ENCODE results near the gene NCKIPSD. TPM values are rescaled to one million over a fixed set of nuclear protein-coding genes. Genes with fewer than 3 reads are reported as not detected.
"Not testable (repeated sequence)": the region's sequence is repeated elsewhere in the genome, so short reads cannot be mapped to it uniquely, and the experiment has no call there.

NCKIPSD gene
- polyA plus RNA-seq (2014; cell fraction: cytosol; rRNA removed), result 22.7 and 24.0 TPM in 2 replicates
- polyA plus RNA-seq (2014; cell fraction: nucleus; rRNA removed), result 52.4 and 62.8 TPM in 2 replicates

DNA sequence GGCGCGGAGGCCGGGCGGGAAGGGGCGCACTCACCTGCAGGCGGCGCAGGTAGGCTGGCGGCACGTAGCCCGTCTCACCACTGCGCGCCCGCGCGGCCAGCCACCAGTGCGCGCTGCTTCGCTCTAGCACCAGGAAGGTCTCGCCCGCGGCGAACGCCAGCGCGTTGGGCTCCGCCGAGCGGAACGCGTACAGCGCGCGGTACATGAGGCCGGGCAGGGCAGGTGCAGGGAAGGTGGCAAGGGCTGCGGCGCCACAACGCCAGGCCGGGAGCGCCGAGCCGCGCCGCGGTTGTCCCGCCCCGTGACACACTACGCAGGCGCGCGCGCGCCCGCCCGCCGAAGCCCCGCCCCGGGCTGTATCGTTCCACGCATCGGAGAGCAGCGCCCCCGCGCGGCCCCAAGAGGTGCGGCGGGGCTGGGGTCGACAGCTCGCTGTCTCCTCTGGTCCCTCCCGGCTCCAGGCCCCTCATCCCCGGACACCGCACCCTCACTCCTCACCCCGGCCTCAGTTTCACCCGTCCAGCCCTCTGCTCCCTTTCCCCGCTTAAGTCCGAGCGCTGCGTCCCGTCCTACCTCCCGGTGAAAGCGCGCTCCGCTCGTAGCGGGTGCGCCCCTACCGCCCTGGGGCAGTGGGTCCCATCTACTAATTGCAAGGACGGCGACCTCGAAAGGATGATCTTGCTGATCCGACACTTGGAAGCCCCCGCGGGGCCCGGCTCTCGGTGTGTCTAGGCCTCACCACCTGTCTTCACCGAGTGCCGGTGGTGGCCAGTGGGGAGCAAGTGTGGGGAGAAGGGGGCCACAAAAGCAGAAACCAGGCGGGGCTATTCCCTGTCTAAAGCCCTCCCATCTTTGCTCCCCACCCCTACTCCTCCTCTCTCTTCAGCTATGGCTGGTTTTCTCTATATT, at the start of gene NCKIPSD:
Gene NCKIPSD (minus strand): TSS at position 313 of the 909 bp plus-strand sequence. CDS start 108 bp downstream, at position 205.
- peak; percentile 79 for DNase-seq (ENCODE audit: low spot score)

DNA sequence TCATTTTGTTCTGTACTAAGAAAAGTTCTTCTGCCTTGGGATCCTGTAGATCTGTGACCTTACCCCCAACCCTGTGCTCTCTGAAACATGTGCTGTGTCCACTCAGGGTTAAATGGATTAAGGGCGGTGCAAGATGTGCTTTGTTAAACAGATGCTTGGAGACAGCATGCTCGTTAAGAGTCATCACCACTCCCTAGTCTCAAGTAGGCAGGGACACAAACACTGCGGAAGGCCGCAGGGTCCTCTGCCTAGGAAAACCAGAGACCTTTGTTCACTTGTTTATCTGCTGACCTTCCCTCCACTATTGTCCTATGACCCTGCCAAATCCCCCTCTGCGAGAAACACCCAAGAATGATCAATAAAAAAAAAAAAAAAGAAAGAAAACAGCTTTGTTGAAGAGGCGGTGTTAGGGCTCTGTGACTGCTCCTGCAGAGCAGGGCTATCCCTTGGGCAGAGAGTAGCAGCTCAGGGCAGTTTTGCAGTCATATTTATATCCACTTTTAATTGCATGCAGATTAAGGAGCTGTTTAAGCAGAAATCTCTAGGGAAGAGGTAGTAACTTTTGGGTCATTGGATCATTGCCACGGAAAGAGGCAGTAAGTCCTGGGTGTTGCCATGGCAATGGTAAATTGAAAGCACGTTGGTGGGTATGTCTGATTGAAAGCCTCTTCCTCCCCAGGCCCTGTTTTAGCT, 49.5 kb upstream of the NCKIPSD start:
- DNase-seq (ENCODE audit: low spot score), result peak; percentile 32

DNA sequence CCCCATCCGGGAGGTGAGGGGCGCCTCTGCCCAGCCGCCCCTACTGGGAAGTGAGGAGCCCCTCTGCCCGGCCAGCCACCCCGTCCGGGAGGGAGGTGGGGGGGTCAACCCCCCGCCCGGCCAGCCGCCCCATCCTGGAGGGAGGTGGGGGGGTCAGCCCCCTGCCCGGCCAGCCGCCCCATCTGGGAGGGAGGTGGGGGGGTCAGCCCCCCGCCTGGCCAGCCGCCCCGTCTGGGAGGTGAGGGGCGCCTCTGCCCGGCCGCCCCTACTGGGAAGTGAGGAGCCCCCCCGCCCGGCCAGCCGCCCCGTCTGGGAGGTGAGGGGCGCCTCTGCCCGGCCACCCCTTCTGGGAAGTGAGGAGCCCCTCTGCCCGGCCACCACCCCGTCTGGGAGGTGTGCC, 48.8 kb upstream of the NCKIPSD start:
- not testable (repeated sequence) for DNase-seq (ENCODE audit: low spot score)

DNA sequence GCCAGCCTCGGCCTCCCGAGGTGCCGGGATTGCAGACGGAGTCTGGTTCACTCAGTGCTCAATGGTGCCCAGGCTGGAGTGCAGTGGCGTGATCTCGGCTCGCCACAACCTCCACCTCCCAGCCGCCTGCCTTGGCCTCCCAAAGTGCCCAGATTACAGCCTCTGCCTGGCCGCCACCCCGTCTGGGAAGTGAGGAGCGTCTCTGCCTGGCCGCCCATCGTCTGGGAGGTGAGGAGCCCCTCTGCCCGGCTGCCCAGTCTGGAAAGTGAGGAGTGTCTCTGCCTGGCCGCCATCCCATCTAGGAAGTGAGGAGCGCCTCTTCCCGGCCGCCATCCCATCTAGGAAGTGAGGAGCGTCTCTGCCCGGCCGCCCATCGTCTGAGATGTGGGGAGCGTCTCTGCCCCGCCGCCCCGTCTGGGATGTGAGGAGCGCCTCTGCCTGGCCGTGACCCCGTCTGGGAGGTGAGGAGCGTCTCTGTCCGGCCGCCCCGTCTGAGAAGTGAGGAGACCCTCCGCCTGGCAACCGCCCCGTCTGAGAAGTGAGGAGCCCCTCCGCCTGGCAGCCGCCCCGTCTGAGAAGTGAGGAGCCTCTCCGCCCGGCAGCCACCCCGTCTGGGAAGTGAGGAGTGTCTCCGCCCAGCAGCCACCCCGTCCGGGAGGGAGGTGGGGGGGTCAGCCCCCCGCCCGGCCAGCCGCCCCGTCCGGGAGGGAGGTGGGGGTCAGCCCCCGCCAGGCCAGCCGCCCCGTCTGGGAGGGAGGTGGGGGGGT, 48.2 kb upstream of the NCKIPSD start:
- DNase-seq (ENCODE audit: low spot score), result not testable (repeated sequence)

DNA sequence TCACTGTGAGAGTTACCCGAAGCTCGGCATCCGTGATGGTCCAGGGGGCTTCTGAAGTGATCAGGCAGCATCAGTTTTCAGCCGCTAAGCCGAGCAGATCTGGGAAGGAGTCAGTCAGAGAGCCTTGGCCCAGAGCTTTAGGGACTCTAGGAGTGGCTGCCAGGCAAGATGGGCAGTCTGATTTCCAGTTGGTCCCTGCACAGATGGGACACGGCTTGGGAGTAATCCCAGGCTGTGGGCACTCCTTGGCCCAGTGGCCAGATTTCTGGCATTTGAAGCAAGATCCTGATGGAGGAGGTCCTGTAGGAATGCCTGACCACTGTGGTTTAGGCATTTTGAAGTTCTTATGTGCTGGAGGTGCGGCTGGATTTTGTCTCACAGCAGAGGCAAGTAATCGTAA, 41.8 kb upstream of the NCKIPSD start:
- DNase-seq (ENCODE audit: low spot score), result no peak

DNA sequence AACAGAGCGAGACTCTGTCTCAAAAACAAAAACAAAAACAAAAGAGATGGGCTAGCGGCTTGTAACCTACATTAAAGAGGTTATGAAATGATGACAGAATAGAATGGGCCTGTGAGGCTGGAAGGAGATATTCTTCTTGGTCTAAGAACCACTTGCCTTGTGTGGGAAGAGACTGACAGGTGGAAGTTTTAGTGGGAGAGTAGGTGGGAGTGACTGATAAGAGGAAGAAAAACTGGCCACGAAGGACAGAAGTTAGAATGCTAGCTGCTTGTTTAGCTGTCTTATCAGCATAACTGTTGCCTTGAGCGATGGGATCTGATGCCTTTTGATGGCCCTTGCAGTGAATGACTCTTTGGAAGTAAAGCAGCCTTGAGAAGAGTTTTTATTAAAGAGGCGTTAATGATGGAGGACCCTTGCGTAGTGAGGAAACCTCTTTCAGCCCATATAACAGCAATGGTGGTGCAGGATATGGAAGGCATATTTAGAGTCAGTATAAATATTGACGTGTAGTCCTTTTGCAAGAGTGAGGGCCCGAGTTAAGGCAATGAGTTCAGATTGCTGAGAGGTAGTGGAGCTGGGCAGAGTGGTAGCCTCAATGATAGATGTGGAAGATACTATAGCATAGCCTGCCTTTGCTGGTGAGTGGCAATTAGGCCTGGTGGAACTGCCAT, 39.6 kb upstream of the NCKIPSD start:
- DNase-seq (ENCODE audit: low spot score), result not testable (repeated sequence)

DNA sequence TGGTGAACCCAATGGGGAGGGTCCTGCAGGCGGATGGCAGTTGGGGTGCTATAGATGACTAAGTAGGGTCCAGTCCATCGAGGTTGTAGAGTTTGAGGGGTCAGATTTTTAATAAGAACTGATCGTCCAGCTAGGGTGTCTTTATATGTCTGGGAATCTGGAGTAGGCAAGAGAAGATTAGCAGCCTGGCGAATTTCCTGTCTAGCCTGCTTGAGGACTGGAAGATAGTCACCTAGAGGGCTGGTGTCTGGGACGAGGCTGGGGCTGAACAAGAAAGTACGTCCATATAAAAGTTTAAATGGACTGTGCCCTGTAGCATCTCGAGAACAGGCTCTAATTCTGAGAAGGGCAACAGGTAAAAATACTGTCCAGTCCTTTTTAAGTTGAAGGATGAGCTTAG, 38.0 kb upstream of the NCKIPSD start:
- DNase-seq (ENCODE audit: low spot score), result no peak

DNA sequence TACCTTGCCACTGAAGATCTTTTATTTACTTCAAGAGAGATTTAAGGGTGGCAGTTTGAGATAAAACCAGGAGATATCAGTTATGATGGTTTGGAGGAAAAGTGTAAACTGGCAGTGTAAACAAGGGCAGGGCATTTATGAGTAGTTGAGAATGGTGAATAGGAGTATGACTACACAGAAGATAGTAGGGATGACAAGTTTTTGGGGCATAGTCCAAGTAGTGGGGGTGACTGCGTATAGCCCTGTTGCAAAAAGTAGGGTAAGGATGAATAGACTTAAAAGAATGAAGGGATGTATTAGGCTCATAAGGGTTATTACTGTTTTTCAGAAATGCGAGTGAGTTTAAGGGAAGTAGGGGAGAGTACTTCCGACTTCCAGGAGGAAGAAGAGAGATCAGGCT, 37.6 kb upstream of the NCKIPSD start:
- DNase-seq (ENCODE audit: low spot score), result not testable (repeated sequence)

DNA sequence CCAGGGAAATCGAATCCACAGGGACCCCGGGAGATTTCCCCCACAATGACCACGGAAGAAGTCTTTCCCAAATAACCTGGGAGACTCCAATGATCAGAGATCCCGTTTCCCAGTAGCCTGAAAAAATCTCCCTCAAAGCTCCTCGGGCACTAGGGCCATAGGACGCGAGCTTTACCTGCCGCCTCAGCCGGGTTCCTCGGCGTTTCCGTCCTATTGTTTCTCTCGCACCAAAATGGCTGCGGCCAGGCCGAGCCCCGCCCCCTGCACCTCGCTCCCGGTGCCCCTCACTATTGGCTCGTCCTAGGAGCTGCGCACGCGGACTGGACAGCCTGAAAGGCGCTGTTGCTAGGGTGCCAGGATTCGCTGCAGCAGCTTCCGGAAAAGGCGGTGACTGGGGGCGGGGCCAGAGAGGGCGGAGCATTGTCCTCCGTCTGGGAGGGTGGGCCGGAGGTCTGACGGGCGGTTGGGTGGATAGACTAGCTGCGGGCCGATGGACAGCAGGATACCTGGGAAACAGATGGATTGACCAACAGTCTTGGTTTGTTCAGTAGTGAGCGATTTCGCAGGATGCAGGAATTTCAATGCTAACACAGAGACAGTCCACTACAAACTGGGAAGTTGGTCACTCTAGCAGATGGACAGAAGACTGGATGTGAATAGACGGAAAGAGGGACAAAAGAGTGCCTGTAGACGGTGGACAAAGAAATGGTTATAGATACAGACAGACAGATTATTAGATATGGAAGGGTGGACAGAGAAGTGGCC, 31.4 kb upstream of the NCKIPSD start, which contains the start of gene IP6K2:
Gene IP6K2 (minus strand): TSS at position 240 of the 765 bp plus-strand sequence. CDS start 21,930 bp downstream, outside the sequence.
- peak; percentile 97 for DNase-seq (ENCODE audit: low spot score)

DNA sequence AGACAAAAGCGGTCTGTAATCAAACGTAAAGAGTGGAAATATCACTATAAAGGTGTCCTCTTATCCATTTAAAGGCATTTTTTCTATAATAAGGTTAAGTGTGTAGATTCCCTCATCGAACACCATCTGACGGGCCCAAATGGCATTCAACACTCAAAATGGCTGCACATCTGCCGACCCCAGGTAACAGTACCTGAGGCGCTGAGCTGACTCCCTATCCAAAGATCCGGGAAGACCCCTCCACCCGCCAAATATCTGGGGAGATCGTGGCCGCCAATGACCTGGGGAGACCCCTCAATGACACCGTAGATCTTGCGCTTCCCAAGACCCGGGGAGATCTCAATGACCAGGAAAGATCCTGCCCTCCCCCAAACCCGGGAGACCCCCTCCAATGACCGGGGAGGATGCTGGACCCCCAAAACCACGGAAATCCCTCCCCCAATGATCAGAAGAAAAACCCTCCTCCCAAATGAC, 30.8 kb upstream of the NCKIPSD start:
- DNase-seq (ENCODE audit: low spot score), result peak; percentile 26

DNA sequence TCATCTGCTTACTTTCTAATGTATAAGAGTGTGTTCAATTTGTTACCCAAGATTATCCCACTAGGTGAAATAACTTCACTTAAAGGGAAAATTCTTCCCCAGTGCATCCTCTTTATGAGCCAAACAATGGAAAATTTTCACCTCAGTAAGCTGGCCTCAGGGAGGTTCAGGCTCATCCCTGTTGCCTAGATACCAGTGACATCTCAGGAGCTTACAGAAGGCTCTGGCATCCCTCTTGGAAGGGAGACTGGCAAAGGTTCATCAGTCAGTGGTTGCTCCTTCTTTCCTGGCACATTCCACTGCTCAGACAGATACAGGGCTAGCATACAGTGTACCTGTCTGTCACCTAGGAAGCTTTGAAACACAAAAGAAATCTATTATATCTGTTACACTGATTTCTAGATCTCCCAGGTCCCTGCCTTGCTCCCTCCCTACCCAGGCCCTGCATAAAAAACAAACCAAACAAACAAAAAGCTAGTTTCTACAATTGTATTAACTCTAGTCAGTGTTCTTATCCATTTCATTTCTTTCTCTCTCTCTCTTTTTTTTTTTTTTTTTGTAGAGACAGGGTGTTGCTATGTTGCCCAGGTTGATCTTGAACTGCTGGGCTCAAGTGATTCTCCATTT, 29.6 kb upstream of the NCKIPSD start:
- no peak for DNase-seq (ENCODE audit: low spot score)

DNA sequence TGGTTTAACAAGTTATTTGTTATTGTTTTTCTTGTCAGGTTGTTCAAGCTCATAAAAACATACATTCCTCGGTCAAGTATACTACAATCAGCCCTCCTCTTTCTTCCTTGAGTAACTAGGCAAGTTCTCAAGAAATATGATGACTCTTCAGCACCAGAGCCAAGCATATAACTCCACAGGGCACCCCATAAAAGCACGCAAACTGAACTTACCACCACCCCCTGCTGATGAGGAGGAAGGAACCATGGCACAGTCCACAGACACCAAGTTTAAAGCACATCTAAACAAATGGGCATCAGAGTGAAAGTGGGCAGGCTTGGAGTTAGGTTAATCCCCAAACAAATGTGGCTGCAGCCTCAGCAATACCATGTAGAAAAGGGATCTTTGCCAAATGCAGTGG, 26.0 kb upstream of the NCKIPSD start:
- no peak for DNase-seq (ENCODE audit: low spot score)

DNA sequence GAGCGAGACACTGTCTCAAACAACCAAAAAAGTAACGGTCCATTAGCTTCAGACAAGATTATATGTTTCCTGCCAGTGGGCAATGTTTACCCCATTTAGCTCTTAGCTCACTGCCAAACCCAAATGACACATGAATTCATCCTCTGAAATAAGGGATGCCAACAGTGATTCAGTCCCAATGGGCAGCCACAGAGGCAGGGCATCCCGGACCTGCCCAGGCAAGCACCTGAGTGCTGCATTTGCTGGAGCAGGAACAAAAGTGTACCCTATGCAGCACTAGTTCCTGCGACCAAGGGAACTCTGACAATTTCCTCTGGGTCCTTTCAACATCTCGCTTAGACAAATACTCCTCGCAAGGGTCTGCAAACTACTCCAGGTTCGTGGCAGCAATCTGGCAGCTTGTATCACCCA, 23.3 kb upstream of the NCKIPSD start:
- no peak for DNase-seq (ENCODE audit: low spot score)

DNA sequence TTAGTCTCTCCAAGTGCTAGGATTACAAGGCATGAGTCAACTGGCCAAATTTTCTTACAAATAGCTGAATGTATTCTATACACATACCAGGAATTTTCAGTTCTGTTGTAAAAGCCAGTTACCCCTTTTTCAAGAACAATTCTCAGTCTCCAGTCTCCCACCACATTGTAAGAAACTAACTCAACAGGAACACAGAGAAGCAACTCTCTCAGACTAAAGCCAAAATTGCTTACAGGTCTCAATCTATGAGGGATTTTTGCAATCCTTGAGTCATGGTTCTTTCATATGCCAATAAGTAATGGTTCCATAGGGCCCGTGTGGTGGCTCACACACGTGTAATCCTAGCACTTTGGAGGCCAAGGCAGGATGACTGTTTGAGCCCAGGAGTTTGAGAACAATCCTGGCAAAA, 22.8 kb upstream of the NCKIPSD start:
- no peak for DNase-seq (ENCODE audit: low spot score)

DNA sequence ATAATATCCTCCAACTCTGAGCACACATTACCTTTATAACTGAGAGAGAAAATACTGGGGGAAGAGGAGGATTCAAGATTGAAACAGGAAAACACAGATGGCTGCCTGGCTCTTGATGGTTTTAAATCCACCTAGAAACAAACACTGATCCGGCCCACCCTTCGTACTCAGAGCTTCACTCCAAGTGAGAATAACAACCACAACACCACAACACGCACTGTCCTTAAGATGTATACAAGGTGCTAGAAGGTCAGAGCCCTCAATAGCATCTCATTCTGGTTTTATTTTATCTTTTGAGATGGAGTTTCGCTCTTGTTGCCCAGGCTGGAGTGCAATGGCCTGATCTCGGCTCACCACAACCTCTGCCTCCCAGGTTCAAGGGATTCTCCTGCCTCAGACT, 21.4 kb upstream of the NCKIPSD start:
- no peak for DNase-seq (ENCODE audit: low spot score)

DNA sequence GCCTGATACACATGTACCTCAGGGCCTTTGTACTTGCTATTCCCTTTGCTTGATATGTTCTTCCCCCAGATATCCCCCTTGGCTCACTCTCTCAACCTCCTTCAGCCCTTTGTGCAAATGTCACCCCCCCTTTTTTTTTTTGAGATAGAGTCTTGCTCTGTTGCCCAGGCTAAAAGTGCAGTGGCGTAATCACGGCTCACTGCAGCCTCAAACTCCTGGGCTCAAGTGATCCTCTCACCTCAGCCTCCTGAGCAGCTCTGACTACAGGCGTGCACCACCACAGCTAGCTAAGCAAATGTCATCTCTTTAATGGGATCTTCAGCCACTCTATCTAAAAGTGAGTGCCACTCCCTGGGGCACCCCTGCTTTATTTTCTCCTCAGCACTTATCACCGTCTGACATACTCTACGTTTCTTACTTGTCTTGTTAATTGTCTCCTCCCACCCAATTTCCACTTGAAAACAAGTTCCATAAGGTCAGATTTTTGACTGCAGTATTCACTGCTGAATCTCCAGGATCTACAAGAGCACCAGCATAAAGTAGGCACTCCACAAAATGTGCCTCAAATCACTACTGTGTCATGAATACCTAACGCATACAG, 16.7 kb upstream of the NCKIPSD start:
- DNase-seq (ENCODE audit: low spot score), result no peak

DNA sequence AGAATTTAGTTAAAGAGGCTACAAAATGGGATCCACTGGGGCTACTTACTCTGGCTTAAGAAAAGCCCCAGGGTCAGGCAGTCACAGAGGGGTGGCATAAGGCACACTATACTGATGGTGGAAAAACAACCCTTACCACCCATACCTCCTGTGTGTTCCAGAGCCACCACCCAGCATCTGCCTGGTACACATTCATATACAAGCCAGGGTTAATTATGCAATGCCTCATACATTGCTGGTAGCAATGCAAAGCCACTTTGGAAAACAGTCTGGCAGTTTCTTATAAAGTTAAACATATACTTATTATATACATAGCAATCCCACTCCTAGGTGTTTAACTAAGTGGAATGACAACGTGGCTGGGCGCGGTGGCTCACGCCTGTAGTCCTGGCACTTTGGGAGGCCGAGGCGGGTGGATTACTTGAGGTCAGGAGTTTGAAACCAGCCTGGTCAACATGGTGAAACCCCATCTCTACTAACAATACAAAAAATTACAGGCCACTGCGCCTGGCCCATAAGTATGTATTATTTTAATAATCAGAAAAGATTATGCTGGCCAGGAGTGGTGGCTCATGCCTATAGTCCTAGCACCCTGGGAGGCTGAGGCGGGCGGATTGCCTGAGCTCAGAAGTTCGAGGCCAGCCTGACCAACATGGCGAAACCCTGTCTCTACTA, 15.2 kb upstream of the NCKIPSD start:
- DNase-seq (ENCODE audit: low spot score), result no peak

DNA sequence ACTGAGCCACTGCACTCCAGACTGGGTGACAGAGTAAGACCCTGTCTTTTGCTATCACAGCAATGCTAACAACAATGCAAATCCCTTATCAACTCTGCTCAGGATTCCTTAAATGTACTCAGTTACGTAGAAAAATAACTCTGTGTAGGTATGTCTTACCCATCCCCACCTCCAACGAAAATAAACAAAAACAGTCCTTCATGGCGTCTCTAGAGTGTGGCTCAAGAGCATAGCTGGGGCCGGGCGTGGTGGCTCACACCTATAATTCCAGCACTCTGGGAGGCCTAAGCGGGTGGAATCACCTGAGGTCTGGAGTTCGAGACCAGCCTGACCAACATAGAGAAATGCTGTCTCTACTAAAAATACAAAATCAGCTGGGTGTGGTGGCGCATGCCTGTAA, 13.2 kb upstream of the NCKIPSD start:
- no peak for DNase-seq (ENCODE audit: low spot score)

DNA sequence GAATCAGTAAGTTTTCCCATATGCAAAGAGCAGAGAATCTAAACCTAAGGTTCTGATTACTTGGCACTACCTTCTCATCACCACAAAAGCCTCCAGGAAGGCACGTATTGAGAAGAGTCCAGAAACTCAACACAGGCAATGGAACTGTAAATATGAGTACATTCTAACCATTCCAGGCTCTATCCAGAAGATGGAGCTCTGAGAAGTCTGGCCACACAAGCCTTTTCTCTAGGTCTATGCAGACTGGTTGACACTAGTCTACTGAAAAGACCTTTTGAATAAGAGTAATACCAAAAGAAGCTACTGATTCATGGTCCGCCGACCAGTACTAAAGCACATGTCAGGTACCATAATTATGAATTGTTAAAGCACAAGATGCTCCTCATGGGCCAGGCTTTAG, 12.2 kb upstream of the NCKIPSD start:
- DNase-seq (ENCODE audit: low spot score), result no peak
